A673 (cell line): ENCODE results near the gene SPAG8.

ENCODE experiments used
- EZH2 ChIP-seq: fragments of 200-600 bp; sonication (generic); IDR thresholded peaks from 2 replicates; pipeline ENCODE4 v1.6.1; 2017; ENCODE audit warnings: borderline replicate concordance, low read depth, mild to moderate bottlenecking, mixed read lengths, antibody characterized with exemption, low read length; ENCODE audit not compliant: poor library complexity, severe bottlenecking
- TF ChIP-seq, protein P1 (sequence below): fragments of 300-800, 200-600 bp; sonication (generic); conservative IDR thresholded peaks from 2 replicates; pipeline ENCODE4 v1.5.1; 2017; ENCODE audit warnings: low read depth, mild to moderate bottlenecking, antibody characterized with exemption, low read length, moderate library complexity, mixed read lengths

DNA sequence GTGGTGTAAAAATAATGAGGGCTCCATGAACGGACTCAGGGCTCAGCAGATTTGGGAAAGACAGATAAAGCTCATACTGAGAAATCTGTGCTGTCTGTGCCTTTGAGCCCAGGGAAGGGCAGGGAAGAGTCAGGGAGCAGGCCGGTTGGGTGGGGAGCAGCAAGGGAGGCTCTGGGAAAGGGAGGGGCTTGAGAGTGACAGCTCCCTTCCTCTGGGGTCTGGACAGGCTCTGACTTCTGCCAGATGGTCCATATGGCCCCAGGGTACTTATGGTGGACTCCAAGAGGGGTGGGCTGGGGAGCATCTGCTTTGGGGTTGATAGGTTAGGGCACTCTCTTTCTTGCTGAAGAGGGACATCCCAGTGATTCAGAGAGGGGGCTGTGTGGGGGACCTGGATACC is 18.6 kb downstream of the SPAG8 start:
- TF ChIP-seq, protein P1, sequence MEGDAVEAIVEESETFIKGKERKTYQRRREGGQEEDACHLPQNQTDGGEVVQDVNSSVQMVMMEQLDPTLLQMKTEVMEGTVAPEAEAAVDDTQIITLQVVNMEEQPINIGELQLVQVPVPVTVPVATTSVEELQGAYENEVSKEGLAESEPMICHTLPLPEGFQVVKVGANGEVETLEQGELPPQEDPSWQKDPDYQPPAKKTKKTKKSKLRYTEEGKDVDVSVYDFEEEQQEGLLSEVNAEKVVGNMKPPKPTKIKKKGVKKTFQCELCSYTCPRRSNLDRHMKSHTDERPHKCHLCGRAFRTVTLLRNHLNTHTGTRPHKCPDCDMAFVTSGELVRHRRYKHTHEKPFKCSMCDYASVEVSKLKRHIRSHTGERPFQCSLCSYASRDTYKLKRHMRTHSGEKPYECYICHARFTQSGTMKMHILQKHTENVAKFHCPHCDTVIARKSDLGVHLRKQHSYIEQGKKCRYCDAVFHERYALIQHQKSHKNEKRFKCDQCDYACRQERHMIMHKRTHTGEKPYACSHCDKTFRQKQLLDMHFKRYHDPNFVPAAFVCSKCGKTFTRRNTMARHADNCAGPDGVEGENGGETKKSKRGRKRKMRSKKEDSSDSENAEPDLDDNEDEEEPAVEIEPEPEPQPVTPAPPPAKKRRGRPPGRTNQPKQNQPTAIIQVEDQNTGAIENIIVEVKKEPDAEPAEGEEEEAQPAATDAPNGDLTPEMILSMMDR, result no peak
- no peak for TF ChIP-seq EZH2
